ENCODE measurements around the gene FHL5. TPM values are rescaled to one million over a fixed set of nuclear protein-coding genes. Genes with fewer than 3 reads are reported as not detected.
A peak's percentile ranks its signal among the peaks of the same experiment; 100 is the strongest.

FHL5 gene
- total RNA-seq, 6 experiments from 2014 or later, result 0.20 to 0.33 (median 0.28) TPM; not detected in 2

DNA sequence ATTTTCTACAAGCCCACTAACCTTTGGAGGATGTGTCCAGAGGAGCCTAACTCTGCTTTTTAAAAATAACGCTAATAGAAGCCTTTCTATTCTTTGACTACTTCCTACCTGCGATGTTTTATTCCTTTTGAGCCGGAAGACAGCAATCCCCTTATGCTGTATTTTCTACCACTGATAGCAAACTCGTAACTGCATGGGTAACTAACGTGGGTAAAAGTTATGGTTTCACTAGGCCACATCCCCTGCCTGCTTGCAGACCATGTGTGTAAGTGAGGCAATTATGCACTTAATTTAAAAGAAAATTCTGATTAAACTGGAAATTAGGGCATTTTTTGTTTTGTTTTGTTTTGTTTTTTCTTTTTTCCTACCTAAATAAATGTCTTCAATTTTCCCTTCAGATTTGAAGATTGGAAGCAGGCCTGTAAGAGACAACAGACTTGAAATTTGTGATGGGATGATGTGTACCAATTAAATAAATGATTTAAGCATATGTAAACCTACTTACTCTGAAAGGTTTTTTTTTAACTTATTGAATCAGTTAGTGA is 40.4 kb upstream of the FHL5 start:
- WGBS (ENCODE audit: insufficient coverage, low coverage, low lambda C conversion rate, missing lambda C conversion rate), result 0% methylated on average over 5 of the region's 5 CpGs
- DNase-seq (no peak), ATAC-seq (peak in 3 of 4 donors; percentile 12 to 24 (median 15))
- H3K4me3 ChIP-seq, result peak overlapping the region; percentile 85 to 88 (median 86)
- peaks cover 0 to 8% (median 4%) of the 10 kb centered on the region in 4 donors for H3K4me1 ChIP-seq
- no peaks in the 10 kb centered on the region for H3K27me3 ChIP-seq
- no peaks in the 10 kb centered on the region for H3K9me3 ChIP-seq
- TF ChIP-seq POLR2A (IDR thresholded peaks at IDR 0.05), result no peak
- TF ChIP-seq, protein P1, sequence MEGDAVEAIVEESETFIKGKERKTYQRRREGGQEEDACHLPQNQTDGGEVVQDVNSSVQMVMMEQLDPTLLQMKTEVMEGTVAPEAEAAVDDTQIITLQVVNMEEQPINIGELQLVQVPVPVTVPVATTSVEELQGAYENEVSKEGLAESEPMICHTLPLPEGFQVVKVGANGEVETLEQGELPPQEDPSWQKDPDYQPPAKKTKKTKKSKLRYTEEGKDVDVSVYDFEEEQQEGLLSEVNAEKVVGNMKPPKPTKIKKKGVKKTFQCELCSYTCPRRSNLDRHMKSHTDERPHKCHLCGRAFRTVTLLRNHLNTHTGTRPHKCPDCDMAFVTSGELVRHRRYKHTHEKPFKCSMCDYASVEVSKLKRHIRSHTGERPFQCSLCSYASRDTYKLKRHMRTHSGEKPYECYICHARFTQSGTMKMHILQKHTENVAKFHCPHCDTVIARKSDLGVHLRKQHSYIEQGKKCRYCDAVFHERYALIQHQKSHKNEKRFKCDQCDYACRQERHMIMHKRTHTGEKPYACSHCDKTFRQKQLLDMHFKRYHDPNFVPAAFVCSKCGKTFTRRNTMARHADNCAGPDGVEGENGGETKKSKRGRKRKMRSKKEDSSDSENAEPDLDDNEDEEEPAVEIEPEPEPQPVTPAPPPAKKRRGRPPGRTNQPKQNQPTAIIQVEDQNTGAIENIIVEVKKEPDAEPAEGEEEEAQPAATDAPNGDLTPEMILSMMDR (IDR thresholded peaks at IDR 0.05), result no peak
- intact Hi-C loops (cut with DNase I), result no loop called here
- H3K27ac ChIP-seq, result peak overlapping the region; percentile 96 to 99 (median 97)
- peaks cover 0 to 25% (median 1%) of the 10 kb centered on the region in 4 donors for H3K36me3 ChIP-seq

DNA sequence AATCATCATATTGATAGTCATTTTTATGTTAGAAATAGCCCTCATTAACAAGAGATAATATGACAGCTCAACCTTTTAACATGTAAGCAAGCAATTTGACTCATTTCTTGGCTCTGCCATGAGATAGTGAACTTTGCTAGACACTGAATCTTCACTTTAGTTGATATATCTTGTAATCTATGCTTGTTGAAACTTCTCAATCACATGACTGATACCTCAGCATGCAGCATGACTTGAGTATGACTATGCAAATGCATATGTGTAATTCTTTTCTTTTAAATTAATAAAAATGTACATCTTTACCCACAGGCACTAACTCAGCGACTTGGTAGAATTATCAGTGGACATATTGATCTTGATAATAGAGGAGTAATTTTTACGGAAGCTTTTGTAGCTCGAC is 34.7 kb upstream of the FHL5 start:
- H3K27ac ChIP-seq, result no peak overlapping the region
- H3K4me3 ChIP-seq, result no peak overlapping the region
- WGBS (ENCODE audit: insufficient coverage, low coverage, low lambda C conversion rate, missing lambda C conversion rate), result 98% methylated on average over 3 of the region's 3 CpGs
- no peaks in the 10 kb centered on the region for H3K9me3 ChIP-seq
- no peak for ATAC-seq
- peaks cover 0 to 8% (median 3%) of the 10 kb centered on the region in 4 donors for H3K4me1 ChIP-seq
- no peak for TF ChIP-seq POLR2A (IDR thresholded peaks at IDR 0.05)
- TF ChIP-seq, protein P1 (IDR thresholded peaks at IDR 0.05), result no peak
- no peaks in the 10 kb centered on the region for H3K27me3 ChIP-seq
- no peak for DNase-seq
- intact Hi-C loops (cut with DNase I), result no loop called here
- peaks cover 8 to 66% (median 24%) of the 10 kb centered on the region in 4 donors for H3K36me3 ChIP-seq

DNA sequence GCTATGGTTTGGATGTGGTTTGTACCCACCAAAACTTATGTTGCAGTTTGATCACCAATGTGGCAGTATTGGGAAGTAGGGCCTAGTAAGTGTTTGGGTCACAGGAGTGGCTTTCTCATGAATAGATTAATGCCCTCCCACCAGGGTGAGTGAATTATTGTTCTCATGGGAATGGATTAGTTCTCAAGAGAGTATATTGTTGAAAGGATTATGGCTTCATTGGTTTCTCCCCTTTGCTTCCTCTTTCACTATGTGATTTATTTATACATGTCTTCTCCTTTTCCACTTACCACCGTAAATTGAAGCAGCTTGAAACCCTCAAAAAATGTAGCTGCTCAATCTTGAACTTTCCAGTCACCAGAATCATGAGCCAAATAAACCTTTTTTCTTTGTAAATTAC is 30.5 kb upstream of the FHL5 start:
- Histone ChIP-seq H3K27me3 (no peaks in the 10 kb centered on the region), H3K4me1 (no peaks in the 10 kb centered on the region), H3K27ac (no peak overlapping the region), H3K4me3 (no peak overlapping the region), H3K36me3 (peaks cover 10 to 45% (median 27%) of the 10 kb centered on the region in 4 donors), H3K9me3 (no peaks in the 10 kb centered on the region)
- no peak for DNase-seq
- TF ChIP-seq, protein P1 (IDR thresholded peaks at IDR 0.05), result no peak
- TF ChIP-seq POLR2A (IDR thresholded peaks at IDR 0.05), result no peak
- WGBS (ENCODE audit: insufficient coverage, low coverage, low lambda C conversion rate, missing lambda C conversion rate), result 63% methylated on average over 1 of the region's 1 CpG
- intact Hi-C loops (cut with DNase I), result no loop called here
- no peak for ATAC-seq

DNA sequence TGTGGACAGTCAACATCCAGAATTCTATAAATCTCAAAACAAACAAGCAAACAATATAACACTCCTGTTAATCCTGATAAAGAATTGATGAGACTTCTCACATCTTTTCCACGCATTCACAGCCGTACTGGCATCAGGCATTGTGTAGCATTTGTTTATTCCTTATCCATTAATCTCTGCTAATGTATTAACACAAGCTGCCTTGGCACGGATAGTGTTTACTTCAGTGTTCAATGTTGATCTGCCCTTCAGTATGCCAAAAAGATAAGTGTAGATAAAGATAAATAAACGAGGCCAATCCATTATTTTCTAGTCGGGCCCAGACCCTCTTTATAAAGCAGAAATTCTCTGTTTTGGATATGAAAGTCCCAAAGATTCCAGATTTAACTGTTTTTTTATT is 25.2 kb upstream of the FHL5 start:
- intact Hi-C loops (cut with DNase I), result no loop called here
- DNase-seq, result no peak
- no peaks in the 10 kb centered on the region for H3K27me3 ChIP-seq
- no peaks in the 10 kb centered on the region for H3K4me1 ChIP-seq
- peaks cover 0 to 22% (median 13%) of the 10 kb centered on the region in 4 donors for H3K36me3 ChIP-seq
- ATAC-seq, result peak; percentile 63 to 70 (median 68)
- WGBS (ENCODE audit: insufficient coverage, low coverage, low lambda C conversion rate, missing lambda C conversion rate), result 35% methylated on average over 5 of the region's 5 CpGs
- H3K27ac ChIP-seq, result no peak overlapping the region
- no peaks in the 10 kb centered on the region for H3K9me3 ChIP-seq
- H3K4me3 ChIP-seq, result no peak overlapping the region
- no peak for TF ChIP-seq POLR2A (IDR thresholded peaks at IDR 0.05)
- TF ChIP-seq, protein P1 (IDR thresholded peaks at IDR 0.05), result no peak
